Measurements from ENCODE around the gene GATAD2A. TPM values are rescaled to one million over a fixed set of nuclear protein-coding genes. Genes with fewer than 3 reads are reported as not detected.
"Not testable (repeated sequence)": the region's sequence is repeated elsewhere in the genome, so short reads cannot be mapped to it uniquely, and the experiment has no call there.

The GATAD2A gene
- total RNA-seq, 1 donor from 2014 or later = 102 TPM

GRCh38 chr19:19447536-19448237, 42.2 kb downstream of the GATAD2A start:
- H3K27me3 Mint-ChIP-seq = no peaks in the 10 kb centered on the region
- no peaks in the 10 kb centered on the region for H3K36me3 Mint-ChIP-seq
- no peak for TF ChIP-seq CTCF (conservative IDR thresholded peaks at IDR 0.05)
- peaks cover 28% of the 10 kb centered on the region for H3K4me1 Mint-ChIP-seq (ENCODE audit: unreplicated experiment)
- no peaks in the 10 kb centered on the region for H3K9me3 Mint-ChIP-seq
- H3K27ac Mint-ChIP-seq = no peak overlapping the region
- no peak overlapping the region for H3K4me3 Mint-ChIP-seq
- DNase-seq (ENCODE audit: extremely low spot score, unreplicated experiment) = no peak

GRCh38 chr19:19448238-19448544, 42.7 kb downstream of the GATAD2A start:
- no peaks in the 10 kb centered on the region for H3K9me3 Mint-ChIP-seq
- peaks cover 31% of the 10 kb centered on the region for H3K4me1 Mint-ChIP-seq (ENCODE audit: unreplicated experiment)
- DNase-seq (ENCODE audit: extremely low spot score, unreplicated experiment) = no peak
- TF ChIP-seq CTCF (conservative IDR thresholded peaks at IDR 0.05) = no peak
- no peak overlapping the region for H3K4me3 Mint-ChIP-seq
- H3K27ac Mint-ChIP-seq = no peak overlapping the region
- no peaks in the 10 kb centered on the region for H3K36me3 Mint-ChIP-seq
- H3K27me3 Mint-ChIP-seq = no peaks in the 10 kb centered on the region

GRCh38 chr19:19451429-19452242, 46.2 kb downstream of the GATAD2A start:
- no peak for DNase-seq (ENCODE audit: extremely low spot score, unreplicated experiment)
- Mint-ChIP-seq H3K9me3 (no peaks in the 10 kb centered on the region), H3K4me3 (no peak overlapping the region), H3K36me3 (no peaks in the 10 kb centered on the region), H3K4me1 (ENCODE audit: unreplicated experiment) (peaks cover 36% of the 10 kb centered on the region), H3K27me3 (no peaks in the 10 kb centered on the region), H3K27ac (peak overlapping the region; percentile 69)
- TF ChIP-seq CTCF (conservative IDR thresholded peaks at IDR 0.05) = no peak

- Mint-ChIP-seq H3K27ac (peak overlapping the region; percentile 69), H3K4me1 (ENCODE audit: unreplicated experiment) (peaks cover 34% of the 10 kb centered on the region), H3K36me3 (no peaks in the 10 kb centered on the region), H3K9me3 (no peaks in the 10 kb centered on the region), H3K4me3 (no peak overlapping the region), H3K27me3 (no peaks in the 10 kb centered on the region)
- no peak for TF ChIP-seq CTCF (conservative IDR thresholded peaks at IDR 0.05)
- DNase-seq (ENCODE audit: extremely low spot score, unreplicated experiment) = no peak
Measured at GRCh38 chr19:19452243-19453124, 47.0 kb downstream of the GATAD2A start.

GRCh38 chr19:19453125-19453454, 47.6 kb downstream of the GATAD2A start:
- H3K36me3 Mint-ChIP-seq = no peaks in the 10 kb centered on the region
- H3K27ac Mint-ChIP-seq = no peak overlapping the region
- no peak for DNase-seq (ENCODE audit: extremely low spot score, unreplicated experiment)
- no peak overlapping the region for H3K4me3 Mint-ChIP-seq
- no peaks in the 10 kb centered on the region for H3K27me3 Mint-ChIP-seq
- H3K4me1 Mint-ChIP-seq (ENCODE audit: unreplicated experiment) = peaks cover 34% of the 10 kb centered on the region
- no peak for TF ChIP-seq CTCF (conservative IDR thresholded peaks at IDR 0.05)
- no peaks in the 10 kb centered on the region for H3K9me3 Mint-ChIP-seq

- H3K27ac Mint-ChIP-seq, H3K36me3 Mint-ChIP-seq: not testable (repeated sequence)
Measured at GRCh38 chr19:19455166-19455919, 49.9 kb downstream of the GATAD2A start.

More at GRCh38 chr19:19455166-19455919, 49.9 kb downstream of the GATAD2A start:
- not testable (repeated sequence) for H3K9me3 Mint-ChIP-seq; H3K27me3 Mint-ChIP-seq; DNase-seq (ENCODE audit: extremely low spot score, unreplicated experiment); H3K4me3 Mint-ChIP-seq
- peaks cover 50% of the 10 kb centered on the region for H3K4me1 Mint-ChIP-seq (ENCODE audit: unreplicated experiment)

All from type B pancreatic cell (in vitro differentiated cells).